H1 (cell line): ENCODE data around the gene TRAF3. TPM values are rescaled to one million over a fixed set of nuclear protein-coding genes. Genes with fewer than 3 reads are reported as not detected.

Source experiments
- CTCF ChIA-PET: fragments of 300-600 bp; sonication (Branson Sonifier 250); formaldehyde crosslinking; loops from one replicate; lab custom pipeline; 2021; ENCODE audit not compliant: partially characterized antibody; lab: Charles Lee
- POLR2A ChIA-PET: fragments of 300-600 bp; sonication (Branson Sonifier 250); formaldehyde crosslinking; loops from one replicate; lab custom pipeline; 2021; ENCODE audit warnings: inconsistent platforms; ENCODE audit not compliant: partially characterized antibody; lab: Charles Lee
- DNase-seq, 2 experiments: peaks; one replicate each; pipeline versions ENCODE4 v3.0.0 to v3.0.0-alpha.2; 2010 to 2022; ENCODE audit warnings: low spot score in 2 of 2, low read depth in 1 of 2, mixed read lengths in 1 of 2
- FAIRE-seq: peaks from 2 replicates; lab custom pipeline; 2011; peaks lifted over from hg19 to GRCh38; lab: Jason Lieb, UNC
- H2AFZ ChIP-seq: 2 replicates; pipeline ENCODE4 v1.8.1; 2012; ENCODE audit warnings: low read length, inconsistent platforms
- H2AK5ac ChIP-seq: 2 replicates; pipeline ENCODE4 v1.6.1; 2013; ENCODE audit warnings: low read depth, low read length
- H2BK120ac ChIP-seq: replicated peaks from 2 replicates; pipeline ENCODE3; 2013; ENCODE audit warnings: low read depth, low read length, inconsistent platforms
- H2BK12ac ChIP-seq: 2 replicates; pipeline ENCODE4 v1.6.1; 2013; ENCODE audit warnings: low read depth, low read length
- H2BK15ac ChIP-seq: 2 replicates; pipeline ENCODE4 v1.6.1; 2013; ENCODE audit warnings: low read length
- H2BK20ac ChIP-seq: 2 replicates; pipeline ENCODE4 v1.6.1; 2013; ENCODE audit warnings: low read length
- H2BK5ac ChIP-seq: 2 replicates; pipeline ENCODE4 v1.6.1; 2013; ENCODE audit warnings: low read depth, low read length
- H3K14ac ChIP-seq: 2 replicates; pipeline ENCODE4 v1.6.1; 2013; ENCODE audit warnings: inconsistent platforms; ENCODE audit not compliant: insufficient read length
- H3K18ac ChIP-seq: 2 replicates; pipeline ENCODE4 v1.6.1; 2013; ENCODE audit warnings: low read length; ENCODE audit errors: extremely low read depth
- H3K23ac ChIP-seq: 2 replicates; pipeline ENCODE4 v1.6.1; 2013; ENCODE audit warnings: inconsistent platforms; ENCODE audit not compliant: insufficient read length
- H3K23me2 ChIP-seq: 2 replicates; pipeline ENCODE4 v1.6.1; 2013; ENCODE audit warnings: low read depth, low read length
- H3K27ac ChIP-seq: 2 replicates; pipeline ENCODE4 v1.6.1; 2011; ENCODE audit warnings: low read depth, low read length, inconsistent platforms
- H3K27me3 ChIP-seq, 4 experiments: replicated peaks in 1 of 4; 1 replicate in 1 of 4; 2 replicates in 3 of 4; pipeline versions ENCODE4 v1.6.1 to v1.8.1; 2011 to 2013; ENCODE audit warnings: low read length in 3 of 4, mild to moderate bottlenecking in 3 of 4, inconsistent platforms in 2 of 4, mixed read lengths in 2 of 4, moderate library complexity in 1 of 4; ENCODE audit not compliant: control insufficient read depth in 3 of 4, insufficient read depth in 3 of 4; ENCODE audit errors: extremely low read depth in 1 of 4
- H3K36me3 ChIP-seq, 4 experiments: 2 replicates each; pipeline versions ENCODE4 v1.6.1 to v1.8.1; 2011 to 2013; ENCODE audit warnings: mild to moderate bottlenecking in 4 of 4, low read length in 3 of 4, moderate library complexity in 2 of 4, control low read depth in 1 of 4, inconsistent platforms in 1 of 4; ENCODE audit not compliant: insufficient read depth in 4 of 4, control insufficient read depth in 2 of 4
- H3K4ac ChIP-seq: replicated peaks from 2 replicates; pipeline ENCODE3; 2013; ENCODE audit warnings: low read length, low read depth, mixed read lengths, inconsistent platforms; ENCODE audit not compliant: insufficient read length
- H3K4me1 ChIP-seq, 4 experiments: replicated peaks in 1 of 4; 1 replicate in 1 of 4; 2 replicates in 3 of 4; pipeline versions ENCODE4 v1.6.1 to v1.8.1; 2011 to 2013; ENCODE audit warnings: low read length in 3 of 4, inconsistent platforms in 2 of 4, mixed read lengths in 1 of 4; ENCODE audit not compliant: insufficient read depth in 4 of 4, control insufficient read depth in 3 of 4
- H3K4me2 ChIP-seq, 2 experiments: 2 replicates each; pipeline versions ENCODE4 v1.6.1 to v1.8.1; 2011 to 2013; ENCODE audit warnings: low read depth in 2 of 2, low read length in 2 of 2, control low read depth in 1 of 2, inconsistent platforms in 1 of 2, mild to moderate bottlenecking in 1 of 2; ENCODE audit not compliant: insufficient read depth in 1 of 2
- H3K4me3 ChIP-seq, 4 experiments: fragments of 200-600, 300-600 bp in 1 of 4; sonication (generic), shearing (Covaris generic), sonication (Bioruptor Twin) in 1 of 4; 2 replicates each; pipeline versions ENCODE4 v1.5.1 to v1.8.1; 2011 to 2016; ENCODE audit warnings: low read length in 4 of 4, low read depth in 3 of 4, control low read depth in 2 of 4, inconsistent platforms in 2 of 4, mild to moderate bottlenecking in 2 of 4, mixed read lengths in 1 of 4, moderate library complexity in 1 of 4; ENCODE audit not compliant: insufficient read depth in 2 of 4; ENCODE audit errors: extremely low read depth in 1 of 4
- H3K56ac ChIP-seq: replicated peaks from 2 replicates; pipeline ENCODE3; 2013; ENCODE audit warnings: low read depth, mild to moderate bottlenecking, mixed read lengths, low read length, inconsistent platforms; ENCODE audit not compliant: insufficient read length
- H3K79me1 ChIP-seq: 2 replicates; pipeline ENCODE4 v1.6.1; 2013; ENCODE audit warnings: low read depth, low read length, control low read depth
- H3K79me2 ChIP-seq, 2 experiments: 2 replicates each; pipeline versions ENCODE4 v1.6.1 to v1.8.1; 2012 to 2013; ENCODE audit warnings: low read length in 2 of 2, mild to moderate bottlenecking in 2 of 2, inconsistent platforms in 1 of 2; ENCODE audit not compliant: insufficient read depth in 2 of 2, control insufficient read depth in 1 of 2
- H3K9ac ChIP-seq, 4 experiments: replicated peaks in 1 of 4; 1 replicate in 1 of 4; 2 replicates in 3 of 4; pipeline versions ENCODE4 v1.6.1 to v1.8.1; 2011 to 2013; ENCODE audit warnings: low read depth in 3 of 4, low read length in 3 of 4, control low read depth in 2 of 4, mild to moderate bottlenecking in 2 of 4, moderate library complexity in 2 of 4, inconsistent platforms in 1 of 4; ENCODE audit errors: extremely low read depth in 1 of 4
- H3K9me3 ChIP-seq, 2 experiments: 2 replicates each; pipeline versions ENCODE4 v1.6.1 to v1.8.1; 2012 to 2013; ENCODE audit warnings: mild to moderate bottlenecking in 2 of 2, moderate library complexity in 2 of 2, control low read depth in 1 of 2, inconsistent platforms in 1 of 2, low read depth in 1 of 2, low read length in 1 of 2, mixed read lengths in 1 of 2; ENCODE audit not compliant: insufficient read depth in 2 of 2
- H4K20me1 ChIP-seq, 2 experiments: replicated peaks in 1 of 2; 2 replicates each; pipeline versions ENCODE3 to v1.8.1; 2011 to 2013; ENCODE audit warnings: inconsistent platforms in 2 of 2, low read length in 2 of 2, mild to moderate bottlenecking in 1 of 2; ENCODE audit not compliant: insufficient read depth in 2 of 2, control insufficient read depth in 1 of 2
- H4K5ac ChIP-seq: 2 replicates; pipeline ENCODE4 v1.6.1; 2013; ENCODE audit warnings: low read length, low read depth, mixed read lengths, inconsistent platforms; ENCODE audit not compliant: insufficient read length
- H4K8ac ChIP-seq: 2 replicates; pipeline ENCODE4 v1.8.0; 2013; ENCODE audit warnings: mild to moderate bottlenecking, moderate library complexity, low read length, inconsistent platforms; ENCODE audit not compliant: insufficient read depth; ENCODE audit errors: extremely low read depth
- H4K91ac ChIP-seq: replicated peaks from 2 replicates; pipeline ENCODE3; 2013; ENCODE audit warnings: low read length, mixed read lengths, inconsistent platforms; ENCODE audit not compliant: insufficient read length
- CEBPB ChIP-seq: IDR thresholded peaks from 2 replicates; pipeline ENCODE4 v1.6.1; 2012; ENCODE audit warnings: low read depth, low read length
- KDM4A ChIP-seq: IDR thresholded peaks from one replicate; pipeline ENCODE4 v1.7.1; 2012; ENCODE audit warnings: low read depth, mild to moderate bottlenecking, moderate library complexity, low read length, inconsistent platforms; ENCODE audit not compliant: severe bottlenecking
- KDM5A ChIP-seq: fragments of 200-600 bp; IDR thresholded peaks from 2 replicates; pipeline ENCODE4 v1.7.1; 2012; ENCODE audit warnings: mild to moderate bottlenecking, low read length, inconsistent platforms, mixed read lengths
- WGBS, 2 experiments: shearing (Covaris generic) in 1 of 2; methylation state at CpG; one replicate each; pipeline versions ENCODE4 v1.1.6 to v1.1.7; 2013 to 2015; ENCODE audit warnings: low lambda C conversion rate in 2 of 2, mixed read lengths in 2 of 2, inconsistent platforms in 1 of 2, low coverage in 1 of 2, missing lambda C conversion rate in 1 of 2; ENCODE audit not compliant: insufficient replicate concordance in 2 of 2, insufficient coverage in 1 of 2, insufficient read length in 1 of 2; ENCODE audit errors: extremely low coverage in 1 of 2, missing lambda C conversion rate in 1 of 2; 5-methylcytosine and 5-hydroxymethylcytosine counted together
- polyA plus RNA-seq, 7 experiments: library from polyadenylated mRNA; depleted of rRNA in 3 of 7; stranded (reverse) in 5 of 7; unstranded in 2 of 7; fragments of >200 nt in 5 of 7; fragments of 200-250 nt in 2 of 7; gene quantifications; 1 replicate in 5 of 7; 2 replicates in 1 of 7; 4 replicates in 1 of 7; pipeline versions ENCODE4 v1.2.1 to v1.2.3, GENCODE V29; 2011 to 2013; ENCODE audit warnings: missing spikeins in 2 of 7, mixed read lengths in 2 of 7
- total RNA-seq: library from RNA; stranded (reverse); fragmentation: NEBNext Ultra II Directional; extraction: Animal tissue kit (Norgen Biotek cat#: 25700); gene quantifications from 2 replicates; pipeline ENCODE4 v1.2.1, GENCODE V29; 2021

The TRAF3 gene
- total and polyA plus RNA-seq, 2 of the 8 experiments (the other 6 are each of a cell fraction or from before 2014, with no cell fraction given) = 5.8 to 12.1 TPM

GRCh38 chr14:102833991-102834390, 56.7 kb downstream of the TRAF3 start:
- no peaks in the 10 kb centered on the region for H3K23me2 ChIP-seq
- DNase-seq = no peak
- H2BK120ac ChIP-seq = peak overlapping the region; percentile 12
- peak overlapping the region in 1 of 2 experiments; percentile 67; a peak in 2 of 4 replicates for H3K4me2 ChIP-seq
- H4K8ac ChIP-seq = no peak overlapping the region
- H3K79me2 ChIP-seq = no peaks in the 10 kb centered on the region
- H2AFZ ChIP-seq = no peak overlapping the region
- H3K27ac ChIP-seq = no peak overlapping the region
- H4K91ac ChIP-seq = peak overlapping the region; percentile 28
- no peak overlapping the region for H3K14ac ChIP-seq
- CTCF ChIA-PET = interaction anchor here (0.5 to 1.1 kb wide), 2 partner anchors 48 to 204 kb away, joined by 4 to 5 read pairs; no protein-coding TSS in a partner anchor
- TF ChIP-seq KDM4A = no peak
- no peak for TF ChIP-seq KDM5A
- peak; percentile 92 for TF ChIP-seq CEBPB
- TF ChIP-seq, all 59 proteins: peak for 1
- FAIRE-seq = no peak
- H3K9me3 ChIP-seq = no peaks in the 10 kb centered on the region
- H3K4ac ChIP-seq = no peak overlapping the region
- H3K18ac ChIP-seq = peak overlapping the region; percentile 75; the same call in 1 of the 2 replicates
- H3K23ac ChIP-seq = no peak overlapping the region
- H3K79me1 ChIP-seq = 0 out of 2 replicates have a peak, but pooled peaks cover 3% of the 10 kb centered on the region
- no peaks in the 10 kb centered on the region for H4K20me1 ChIP-seq
- H2BK20ac ChIP-seq = peak overlapping the region; percentile 88; the same call in 1 of the 2 replicates
- no peak overlapping the region for H2AK5ac ChIP-seq
- H2BK12ac ChIP-seq = peak overlapping the region; percentile 95; the same call in 1 of the 2 replicates
- POLR2A ChIA-PET = interaction anchor here (1.4 kb wide), 1 partner anchor 9 kb away, joined by 3 read pairs; no protein-coding TSS in a partner anchor
- no peak overlapping the region for H2BK15ac ChIP-seq
- peak overlapping the region; percentile 90; the same call in 1 of the 2 replicates for H2BK5ac ChIP-seq
- WGBS, 2 experiments = 86% methylated on average over 9 of the region's 9 CpGs; no CpG with 5 or more reads in 1 of the 2 experiments
- H4K5ac ChIP-seq = no peak overlapping the region
- no peak overlapping the region for H3K56ac ChIP-seq
- no peak overlapping the region for H3K9ac ChIP-seq
- no peak overlapping the region for H3K4me3 ChIP-seq
- H3K36me3 ChIP-seq = no peaks in the 10 kb centered on the region
- no peaks in the 10 kb centered on the region for H3K27me3 ChIP-seq
- peaks cover 11 to 35% (median 32%) of the 10 kb centered on the region in 4 experiments for H3K4me1 ChIP-seq
